GM21576 (cell line): ENCODE results near the gene LHFPL4.
"Not testable (repeated sequence)": the region's sequence is repeated elsewhere in the genome, so short reads cannot be mapped to it uniquely, and the experiment has no call there.

Experiments used
- ATAC-seq: cut with Tn5 transposase; IDR thresholded peaks from one replicate; pipeline ENCODE4 v1.9.1; 2021; ENCODE audit warnings: mild to moderate bottlenecking, moderate library complexity; ENCODE audit not compliant: unreplicated experiment

Gene LHFPL4

GRCh38 chr3:9553021-9553947 is at the start of gene LHFPL4:
Gene LHFPL4, minus strand, starts transcription at chr3:9553822. Its CDS starts 1,143 bp downstream, at chr3:9552679.
- no peak for ATAC-seq

DNA sequence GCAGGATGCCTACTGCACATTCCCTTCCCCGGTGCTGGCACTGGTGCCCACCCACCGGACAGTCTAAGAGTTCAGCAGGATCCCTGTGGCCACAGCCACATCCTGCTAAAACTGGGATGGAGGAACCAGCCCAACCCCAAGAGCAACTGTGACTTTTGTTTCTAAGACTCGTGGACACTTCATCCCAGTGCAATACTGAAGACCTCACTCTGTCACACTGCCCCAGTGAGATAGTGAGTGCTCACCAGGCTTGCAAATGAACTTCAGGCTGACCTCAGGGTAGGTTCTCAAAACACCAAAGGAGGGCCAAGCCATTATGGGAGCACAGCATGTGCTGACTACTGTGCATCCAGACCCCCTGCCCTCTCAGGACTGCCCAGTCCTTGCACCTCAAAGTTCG is 49.0 kb upstream of the LHFPL4 start:
- no peak for ATAC-seq

- not testable (repeated sequence) for ATAC-seq
Observed at GRCh38 chr3:9601006-9601581, 47.5 kb upstream of the LHFPL4 start.

GRCh38 chr3:9600597-9600996 is 47.0 kb upstream of the LHFPL4 start:
- no peak for ATAC-seq

GRCh38 chr3:9598783-9599387 is 45.3 kb upstream of the LHFPL4 start:
- no peak for ATAC-seq

DNA sequence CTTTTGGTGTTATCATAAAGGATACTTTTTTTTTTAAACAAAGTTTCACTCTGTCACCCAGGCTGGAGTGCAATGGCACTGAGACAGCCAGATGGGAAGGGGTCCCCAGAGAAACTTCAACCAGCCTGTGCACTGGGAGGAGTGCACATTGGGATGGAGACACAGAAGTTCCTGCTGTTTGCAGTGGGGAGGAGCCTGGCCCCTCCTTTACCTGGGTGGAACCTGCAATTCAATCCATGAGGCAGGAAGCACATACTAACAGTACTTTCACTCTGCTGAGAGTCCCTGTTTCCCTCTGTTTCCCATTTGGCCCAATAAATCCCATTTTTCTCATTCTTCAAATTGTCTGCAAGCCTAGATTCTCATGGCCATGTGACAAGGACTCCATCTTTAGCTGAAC is 42.3 kb upstream of the LHFPL4 start:
- ATAC-seq, result no peak

GRCh38 chr3:9591781-9592180 is 38.2 kb upstream of the LHFPL4 start:
- not testable (repeated sequence) for ATAC-seq

DNA sequence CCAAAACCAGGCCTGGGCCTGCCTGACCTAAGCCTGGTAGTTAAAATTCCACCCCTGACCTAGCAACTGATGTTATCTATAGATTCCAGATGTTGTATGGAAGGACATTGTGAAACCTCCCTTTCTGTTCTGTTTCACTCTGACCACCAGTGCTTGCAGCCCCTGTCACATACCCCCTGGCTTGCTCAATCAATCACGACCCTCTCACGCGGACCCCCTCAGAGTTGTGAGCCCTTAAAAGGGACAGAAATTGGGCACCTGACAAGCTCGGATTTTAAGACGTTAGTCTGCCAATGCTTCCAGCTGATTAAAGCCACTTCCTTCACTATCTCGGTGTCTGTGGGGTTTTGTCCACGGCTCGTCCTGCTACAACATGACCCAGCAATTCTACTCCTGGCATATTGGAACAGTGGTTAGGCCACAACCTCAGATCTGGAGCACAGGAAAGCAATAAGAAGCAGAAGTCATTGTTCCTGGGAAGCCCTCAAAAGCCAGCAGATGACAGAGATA is 36.7 kb upstream of the LHFPL4 start:
- ATAC-seq, result no peak

- ATAC-seq, result no peak
Observed at GRCh38 chr3:9583792-9584191, 30.2 kb upstream of the LHFPL4 start.

DNA sequence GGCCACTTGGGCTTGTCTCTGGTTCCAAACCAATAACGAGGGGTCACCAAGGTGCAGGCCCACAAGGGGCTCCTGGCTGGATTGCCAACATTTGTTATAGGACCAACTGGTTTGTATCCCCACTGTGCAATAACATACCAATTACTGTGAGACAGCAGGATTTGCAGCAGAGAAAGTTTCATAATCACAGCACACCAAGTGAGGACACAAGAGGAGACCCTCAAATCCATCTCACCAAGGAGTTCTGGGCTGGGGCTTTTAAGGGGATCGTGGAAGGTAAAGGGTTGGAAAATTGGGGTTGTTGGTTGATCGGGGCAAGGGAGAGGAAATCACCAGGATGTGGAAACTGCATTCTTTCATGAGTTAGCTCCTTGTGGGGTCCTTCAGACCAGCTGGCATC is 29.7 kb upstream of the LHFPL4 start:
- ATAC-seq, result no peak

DNA sequence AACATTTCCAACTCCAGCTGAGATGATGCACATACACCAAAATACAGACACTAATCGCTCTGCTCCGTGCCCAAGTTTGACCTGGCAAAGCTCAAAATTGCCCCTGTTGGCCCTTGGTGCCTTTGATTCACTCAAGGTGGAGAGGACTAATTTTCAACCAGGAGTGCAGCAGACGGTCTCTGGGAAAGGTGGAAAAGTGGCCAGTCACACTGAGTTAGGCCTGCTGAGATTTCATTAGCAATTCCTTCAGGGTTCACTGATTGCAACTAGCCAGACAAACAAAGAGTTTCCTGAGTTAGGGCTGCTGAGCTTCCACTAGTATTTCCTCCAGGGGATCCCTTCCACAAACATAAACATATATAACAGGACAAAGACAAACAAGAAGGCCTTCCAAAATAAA is 28.7 kb upstream of the LHFPL4 start:
- ATAC-seq, result no peak

GRCh38 chr3:9581742-9582141 is 28.1 kb upstream of the LHFPL4 start:
- no peak for ATAC-seq

DNA sequence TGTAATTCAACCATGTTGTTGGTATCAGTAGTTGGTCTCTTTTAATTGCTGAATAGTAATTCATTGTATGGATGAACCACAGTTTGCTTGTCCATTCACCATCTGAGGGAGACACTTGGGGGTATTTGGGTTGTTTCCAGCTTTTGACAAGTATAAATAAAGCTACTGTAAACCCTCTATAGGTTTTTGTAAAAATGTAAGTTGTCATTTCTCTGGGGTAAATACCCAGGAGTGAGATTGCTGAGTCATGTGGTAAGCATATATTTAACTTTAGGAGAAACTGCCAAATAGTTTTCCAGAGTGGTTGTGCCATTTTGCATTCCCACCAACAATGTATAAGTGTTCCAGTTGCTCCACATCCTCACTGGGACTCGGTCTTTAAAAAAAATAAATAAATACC is 15.4 kb upstream of the LHFPL4 start:
- ATAC-seq, result no peak

- ATAC-seq, result no peak
Observed at GRCh38 chr3:9565316-9565715, 11.7 kb upstream of the LHFPL4 start.

GRCh38 chr3:9563851-9564250 is 10.2 kb upstream of the LHFPL4 start:
- ATAC-seq, result no peak

DNA sequence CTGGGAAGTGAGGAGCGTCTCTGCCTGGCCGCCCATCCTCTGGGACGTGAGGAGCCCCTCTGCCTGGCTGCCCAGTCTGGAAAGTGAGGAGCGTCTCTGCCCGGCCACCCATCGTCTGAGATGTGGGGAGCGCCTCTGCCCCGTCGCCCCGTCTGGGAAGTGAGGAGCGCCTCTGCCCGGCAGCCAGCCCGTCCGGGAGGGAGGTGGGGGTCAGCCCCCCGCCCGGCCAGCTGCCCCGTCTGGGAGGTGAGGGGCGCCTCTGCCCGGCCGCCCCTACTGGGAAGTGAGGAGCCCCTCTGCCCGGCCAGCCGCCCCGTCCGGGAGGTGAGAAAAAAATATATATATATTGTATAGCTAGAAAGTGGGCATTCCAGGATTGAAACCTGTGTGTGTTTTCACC is 6.4 kb upstream of the LHFPL4 start:
- not testable (repeated sequence) for ATAC-seq

DNA sequence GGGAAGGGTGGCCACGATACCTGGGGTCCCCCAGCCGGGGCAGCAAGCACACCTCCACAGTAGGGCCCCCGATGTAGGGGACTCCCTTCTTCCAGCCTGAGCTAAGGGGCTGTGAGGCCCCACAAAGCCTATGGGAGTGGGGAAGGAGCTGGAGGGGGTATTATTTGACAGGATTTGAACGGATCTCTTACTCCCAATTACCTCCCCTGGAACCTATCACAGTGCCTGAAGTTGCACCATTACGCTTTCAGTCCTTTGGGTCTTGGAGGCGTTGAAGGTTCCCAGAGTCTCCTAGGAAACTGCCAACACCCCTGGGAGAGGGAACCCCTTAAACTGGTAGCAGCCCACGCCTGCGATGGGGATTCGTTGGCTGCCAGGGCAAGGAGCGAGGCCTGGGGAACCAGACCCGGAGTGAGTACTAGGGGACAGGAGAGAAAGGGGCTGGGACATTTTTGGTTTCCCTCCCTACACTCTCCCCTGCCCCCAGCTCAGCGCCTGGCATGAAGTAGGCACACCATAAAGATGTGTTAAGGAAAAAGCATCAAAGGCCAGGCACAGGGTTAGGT is 409 bp upstream of the LHFPL4 start:
- ATAC-seq, result no peak

DNA sequence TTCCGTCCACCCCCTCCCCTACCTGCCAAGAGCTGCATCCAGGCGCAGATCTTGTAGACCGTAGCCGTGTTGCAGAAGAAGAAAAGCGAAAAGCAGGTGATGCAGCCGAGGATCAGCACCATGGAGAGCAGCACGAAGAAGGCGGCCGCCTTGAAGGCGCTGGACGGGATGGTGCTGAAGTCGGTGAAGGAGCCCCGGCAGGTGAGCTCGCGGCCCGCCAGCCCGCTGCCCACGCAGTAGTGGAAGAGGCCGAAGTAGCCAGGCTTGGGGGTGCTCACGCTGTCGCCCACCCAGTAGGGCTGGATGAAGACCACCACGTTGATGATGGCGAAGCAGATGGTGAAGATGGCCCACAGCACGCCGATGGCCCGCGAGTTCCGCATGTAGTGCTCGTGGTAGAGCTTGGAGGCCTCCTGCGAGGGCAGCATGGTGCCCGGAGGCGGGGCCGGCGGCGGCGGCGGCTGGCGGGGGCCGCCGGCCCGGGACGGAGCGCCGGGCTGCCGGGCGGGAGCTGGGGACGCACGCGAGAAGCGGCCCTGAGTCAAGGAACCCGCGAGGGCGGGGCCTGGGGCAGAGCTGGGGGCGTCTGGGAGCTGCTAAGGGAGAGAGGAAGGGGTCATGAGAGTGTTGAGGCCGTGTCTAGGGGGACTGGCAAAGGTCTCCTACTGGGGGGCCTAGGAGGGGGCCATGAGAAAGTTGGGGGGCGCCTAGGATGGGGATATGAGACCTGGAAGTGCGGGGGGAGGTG is 1.2 kb downstream of the LHFPL4 start:
- ATAC-seq, result no peak

GRCh38 chr3:9550999-9551398 is 2.6 kb downstream of the LHFPL4 start:
- ATAC-seq, result no peak

- ATAC-seq, result no peak
Observed at GRCh38 chr3:9549600-9549999, 4.0 kb downstream of the LHFPL4 start.

- ATAC-seq, result no peak
Observed at GRCh38 chr3:9548991-9549390, 4.6 kb downstream of the LHFPL4 start.
